ENCODE data around the gene MKX. TPM values are rescaled to one million over a fixed set of nuclear protein-coding genes. Genes with fewer than 3 reads are reported as not detected.

MKX gene, protein sequence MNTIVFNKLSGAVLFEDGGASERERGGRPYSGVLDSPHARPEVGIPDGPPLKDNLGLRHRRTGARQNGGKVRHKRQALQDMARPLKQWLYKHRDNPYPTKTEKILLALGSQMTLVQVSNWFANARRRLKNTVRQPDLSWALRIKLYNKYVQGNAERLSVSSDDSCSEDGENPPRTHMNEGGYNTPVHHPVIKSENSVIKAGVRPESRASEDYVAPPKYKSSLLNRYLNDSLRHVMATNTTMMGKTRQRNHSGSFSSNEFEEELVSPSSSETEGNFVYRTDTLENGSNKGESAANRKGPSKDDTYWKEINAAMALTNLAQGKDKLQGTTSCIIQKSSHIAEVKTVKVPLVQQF
- total RNA-seq = 0.28 and 0.57 TPM in 2 replicates

DNA sequence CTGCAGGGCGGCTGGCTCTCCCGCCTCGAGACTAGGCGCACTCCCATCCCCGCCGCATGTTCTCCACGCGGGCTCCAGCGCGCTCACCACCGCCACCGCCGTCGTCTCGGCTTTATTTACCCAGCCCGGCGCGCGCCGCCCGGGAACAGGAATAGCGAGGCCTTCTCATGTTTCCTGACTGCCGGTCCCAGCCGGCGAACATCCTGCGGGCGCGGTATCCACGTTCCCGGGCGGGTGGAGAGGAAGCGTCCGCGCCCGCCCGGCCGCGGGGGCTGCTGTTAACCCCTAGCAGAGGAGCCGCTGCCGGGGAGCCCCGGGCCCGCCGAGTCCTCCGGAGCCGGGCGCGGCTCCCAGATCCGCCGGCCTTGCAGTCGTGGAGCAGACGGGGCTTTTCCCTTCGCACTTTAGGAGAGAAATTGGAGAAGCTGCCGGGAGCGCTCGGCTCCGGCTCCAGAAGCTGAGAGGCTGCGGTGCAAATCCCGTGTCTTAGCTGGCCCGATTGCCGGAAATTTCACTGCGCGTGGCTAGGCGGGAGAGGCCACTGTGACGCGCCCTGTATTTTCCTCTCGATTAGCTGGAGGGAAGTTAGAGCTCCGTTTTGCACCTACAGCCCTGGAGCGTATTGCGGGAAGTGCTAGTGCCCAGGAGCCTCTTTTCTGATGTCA lies at the start of gene MKX:
TSS of gene MKX (minus strand) at position 88 of the 665 bp plus-strand sequence. CDS start 2,404 bp downstream, outside the sequence.

Other genes with a start within 250 kb of the MKX start
- 41.2 and 49.3 TPM in 2 replicates for gene RAB18, start 241.5 kb downstream of the MKX start, total RNA-seq

All from smooth muscle cell of bladder (primary cell).